ENCODE measurements around the gene TMEM119.
"Not testable (repeated sequence)": the region's sequence is repeated elsewhere in the genome, so short reads cannot be mapped to it uniquely, and the experiment has no call there.

TMEM119 gene

GRCh38 chr12:108585864-108586263 is 12.0 kb downstream of the TMEM119 start:
- in situ Hi-C loops (cut with HindIII; ENCODE audit: low sequenced_read_pairs): no loop called here

GRCh38 chr12:108584456-108585065 is 13.3 kb downstream of the TMEM119 start:
- in situ Hi-C loops (cut with HindIII; ENCODE audit: low sequenced_read_pairs): no loop called here

- in situ Hi-C loops (cut with HindIII; ENCODE audit: low sequenced_read_pairs): no loop called here
Observed at GRCh38 chr12:108583991-108584390, 13.9 kb downstream of the TMEM119 start.

- in situ Hi-C loops (cut with HindIII; ENCODE audit: low sequenced_read_pairs): no loop called here
Observed at GRCh38 chr12:108582978-108583770, 14.7 kb downstream of the TMEM119 start.

- in situ Hi-C loops (cut with HindIII; ENCODE audit: low sequenced_read_pairs): no loop called here
Observed at GRCh38 chr12:108582509-108582908, 15.4 kb downstream of the TMEM119 start.

GRCh38 chr12:108581311-108582227 is 16.3 kb downstream of the TMEM119 start:
- in situ Hi-C loops (cut with HindIII; ENCODE audit: low sequenced_read_pairs): no loop called here

GRCh38 chr12:108580531-108580930 is 17.4 kb downstream of the TMEM119 start:
- in situ Hi-C loops (cut with HindIII; ENCODE audit: low sequenced_read_pairs): no loop called here

GRCh38 chr12:108578813-108579212 is 19.1 kb downstream of the TMEM119 start:
- in situ Hi-C loops (cut with HindIII; ENCODE audit: low sequenced_read_pairs): no loop called here

- in situ Hi-C loops (cut with HindIII; ENCODE audit: low sequenced_read_pairs): no loop called here
Observed at GRCh38 chr12:108578264-108578663, 19.6 kb downstream of the TMEM119 start.

GRCh38 chr12:108577458-108577857 is 20.4 kb downstream of the TMEM119 start:
- in situ Hi-C loops (cut with HindIII; ENCODE audit: low sequenced_read_pairs): no loop called here

GRCh38 chr12:108576660-108577234 is 21.1 kb downstream of the TMEM119 start:
- in situ Hi-C loops (cut with HindIII; ENCODE audit: low sequenced_read_pairs): no loop called here

- in situ Hi-C loops (cut with HindIII; ENCODE audit: low sequenced_read_pairs): no loop called here
Observed at GRCh38 chr12:108575199-108575912, 22.5 kb downstream of the TMEM119 start.

- in situ Hi-C loops (cut with HindIII; ENCODE audit: low sequenced_read_pairs): not testable (repeated sequence)
Observed at GRCh38 chr12:108574276-108574675, 23.6 kb downstream of the TMEM119 start.

GRCh38 chr12:108573317-108573716 is 24.6 kb downstream of the TMEM119 start:
- in situ Hi-C loops (cut with HindIII; ENCODE audit: low sequenced_read_pairs): no loop called here

GRCh38 chr12:108572166-108572790 is 25.6 kb downstream of the TMEM119 start:
- in situ Hi-C loops (cut with HindIII; ENCODE audit: low sequenced_read_pairs): no loop called here

GRCh38 chr12:108571609-108572165 is 26.2 kb downstream of the TMEM119 start:
- in situ Hi-C loops (cut with HindIII; ENCODE audit: low sequenced_read_pairs): no loop called here

- in situ Hi-C loops (cut with HindIII; ENCODE audit: low sequenced_read_pairs): no loop called here
Observed at GRCh38 chr12:108570743-108571608, 26.9 kb downstream of the TMEM119 start.

GRCh38 chr12:108568338-108569154 is 29.3 kb downstream of the TMEM119 start:
- in situ Hi-C loops (cut with HindIII; ENCODE audit: low sequenced_read_pairs): no loop called here

All from DLD1 (cell line).